ENCODE data around the gene OR6P1.

The OR6P1 gene

DNA sequence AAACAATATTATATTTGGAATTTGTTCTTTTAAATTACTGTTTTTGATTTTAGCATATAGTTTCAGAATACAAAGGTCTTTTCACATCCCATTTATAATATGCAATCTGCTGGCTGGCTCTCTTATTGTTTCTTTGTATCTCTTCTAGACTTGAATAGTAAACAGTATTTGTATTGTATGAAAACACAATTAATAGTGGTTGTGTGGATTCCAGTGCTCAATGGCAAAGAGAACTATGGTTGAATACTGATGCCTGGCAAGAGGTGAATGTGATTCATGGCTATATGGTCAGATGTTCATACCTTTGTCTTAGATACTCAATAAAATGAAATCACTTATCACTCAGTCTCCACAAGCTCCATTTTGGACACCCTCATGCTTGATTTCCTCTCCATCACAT is 53.4 kb downstream of the OR6P1 start:
- DNase-seq (ENCODE audit: low spot score), result no peak
